GM12878 (cell line): Measurements from ENCODE around the gene DPH1.

ENCODE experiments used
- HDAC6 ChIP-seq: fragments of 200-600 bp; sonication (generic); IDR thresholded peaks from one replicate; pipeline ENCODE4 v1.8.0; 2017; ENCODE audit warnings: antibody characterized with exemption; ENCODE audit not compliant: unreplicated experiment
- JUNB ChIP-seq: IDR thresholded peaks from 2 replicates; pipeline ENCODE4 v1.6.1; 2016; ENCODE audit warnings: antibody characterized with exemption, mild to moderate bottlenecking
- PML ChIP-seq: IDR thresholded peaks from 2 replicates; pipeline ENCODE4 v1.6.1; 2012; ENCODE audit warnings: low read length, inconsistent platforms
- SMARCA5 ChIP-seq: fragments of 450-650 bp; IDR thresholded peaks from 2 replicates; pipeline ENCODE4 v1.6.1; 2017; ENCODE audit warnings: mild to moderate bottlenecking

DNA sequence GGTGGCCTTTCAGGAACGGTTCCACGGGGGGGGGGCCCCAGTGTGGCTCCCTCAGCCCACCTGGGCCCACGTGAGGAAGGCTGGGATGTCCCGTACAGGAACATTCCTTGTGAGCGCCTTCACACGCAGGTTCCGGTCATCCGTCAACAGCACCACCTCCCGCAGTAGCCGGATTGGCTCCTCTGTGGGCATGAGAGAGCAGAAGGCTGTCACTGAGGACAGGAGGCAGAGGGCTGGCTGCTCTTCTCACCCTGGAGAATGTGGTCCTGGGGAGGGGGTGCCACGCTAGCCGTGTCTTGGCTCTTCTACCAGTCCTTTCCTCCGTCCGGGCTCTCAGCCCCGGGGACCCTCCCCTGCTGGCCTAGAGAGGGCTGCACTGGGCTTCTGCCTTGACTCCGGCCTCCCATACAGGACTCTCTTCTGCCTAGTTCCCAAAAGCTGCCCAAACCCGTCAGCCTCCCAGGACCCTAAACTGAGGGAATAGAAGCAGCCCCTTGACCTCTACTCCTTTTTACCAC, 31.5 kb downstream of the DPH1 start:
- TF ChIP-seq PML: no peak
- TF ChIP-seq JUNB: no peak
- no peak for TF ChIP-seq HDAC6
- no peak for TF ChIP-seq SMARCA5
